HG03457 (cell line): ENCODE results near the gene POLR3A.

Experiments used
- ATAC-seq: cut with Tn5 transposase; IDR thresholded peaks from one replicate; pipeline ENCODE4 v1.9.1; 2021; ENCODE audit warnings: moderate number of reproducible peaks; ENCODE audit not compliant: unreplicated experiment

The POLR3A gene

GRCh38 chr10:77983384-77984341 lies 45.7 kb downstream of the POLR3A start:
- no peak for ATAC-seq

- ATAC-seq: no peak
Measured at GRCh38 chr10:77981281-77981680, 48.0 kb downstream of the POLR3A start.

DNA sequence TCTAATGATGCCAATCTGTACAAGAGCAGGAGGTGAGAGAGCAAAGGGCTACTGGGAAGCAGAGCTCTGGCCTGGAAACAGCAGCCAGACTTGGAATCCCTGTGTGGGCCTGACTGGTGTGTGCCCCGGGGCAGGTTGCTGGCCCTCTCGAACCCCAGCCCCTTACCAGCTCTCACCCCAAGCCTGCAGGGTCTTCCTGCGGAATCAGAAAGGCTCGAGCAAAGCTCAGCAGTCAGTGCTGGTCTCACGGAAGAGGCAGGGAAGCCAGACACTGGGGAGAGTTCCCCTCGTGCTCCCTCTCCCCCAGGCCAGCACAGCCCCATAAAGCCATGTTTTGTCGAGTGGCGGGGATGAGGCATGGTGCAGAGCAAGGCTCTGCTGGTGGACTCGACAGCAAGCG lies 50.1 kb downstream of the POLR3A start:
- ATAC-seq: no peak

GRCh38 chr10:77978360-77978759 lies 51.0 kb downstream of the POLR3A start:
- no peak for ATAC-seq

DNA sequence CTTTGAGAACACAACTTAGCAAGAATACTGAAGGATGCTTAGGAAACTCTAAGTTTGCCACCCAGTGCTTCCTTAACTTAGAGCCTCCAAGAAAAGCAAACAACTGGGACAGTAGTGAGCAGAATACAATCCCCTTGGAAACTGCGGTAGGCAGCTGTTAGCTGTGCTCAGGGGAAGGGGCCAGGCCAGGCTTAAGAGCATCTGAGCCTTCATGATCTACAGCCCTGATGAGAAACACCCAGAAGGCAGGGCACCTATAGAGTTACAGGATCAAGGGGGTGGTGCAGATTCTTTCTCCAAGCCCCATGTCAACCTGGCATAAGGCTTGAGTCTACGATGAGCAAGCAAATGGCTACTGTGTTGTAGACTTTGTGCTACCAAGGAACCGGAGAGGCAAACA lies 51.4 kb downstream of the POLR3A start:
- ATAC-seq: no peak

DNA sequence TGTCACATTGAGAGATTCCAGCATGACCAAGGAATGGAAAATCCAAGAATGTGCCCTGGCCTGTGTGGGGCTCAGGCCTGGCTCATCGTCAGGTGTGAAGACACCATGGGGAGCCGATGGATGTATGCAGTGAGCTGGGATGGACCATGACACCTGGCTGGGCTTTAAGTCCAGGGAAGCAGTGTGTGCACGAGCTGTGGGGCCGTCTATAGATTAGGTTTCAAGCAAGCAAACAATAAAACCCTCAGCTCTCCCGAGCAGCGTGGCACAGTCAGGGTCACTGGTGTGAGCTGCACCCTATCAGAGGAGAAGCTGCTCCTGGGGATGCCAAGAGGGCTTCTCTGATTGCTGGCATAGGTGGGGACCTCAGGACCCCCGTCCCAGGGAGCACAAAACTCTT lies 52.3 kb downstream of the POLR3A start:
- no peak for ATAC-seq

DNA sequence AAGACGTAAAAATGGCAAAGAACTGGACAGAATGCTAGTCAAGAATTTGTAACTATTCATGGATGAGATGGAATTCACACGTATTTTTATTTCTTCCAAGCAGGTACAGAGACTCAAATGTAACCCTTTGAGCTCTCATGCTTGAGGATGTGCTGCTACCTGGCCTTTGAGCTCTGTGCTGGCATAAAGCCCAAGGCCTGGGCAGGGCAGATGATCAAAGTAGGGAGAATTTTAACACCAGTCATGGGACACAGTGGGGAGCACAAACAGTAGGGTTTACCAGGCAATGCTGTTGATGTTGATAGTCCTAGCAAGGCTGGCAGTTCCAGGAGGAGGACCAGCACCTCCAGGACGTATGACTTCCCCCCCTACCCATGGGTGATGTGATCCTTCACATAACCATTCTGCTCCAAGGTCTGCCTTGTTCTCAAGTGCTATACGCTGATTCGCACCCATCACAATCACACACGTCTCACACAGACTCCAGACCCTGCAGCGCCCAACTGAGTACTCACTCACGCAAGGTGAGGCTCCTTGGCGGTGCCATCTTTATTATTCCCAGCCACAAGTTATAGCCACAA lies 54.1 kb downstream of the POLR3A start:
- ATAC-seq: no peak

- ATAC-seq: no peak
Measured at GRCh38 chr10:77974396-77975074, 54.8 kb downstream of the POLR3A start.

DNA sequence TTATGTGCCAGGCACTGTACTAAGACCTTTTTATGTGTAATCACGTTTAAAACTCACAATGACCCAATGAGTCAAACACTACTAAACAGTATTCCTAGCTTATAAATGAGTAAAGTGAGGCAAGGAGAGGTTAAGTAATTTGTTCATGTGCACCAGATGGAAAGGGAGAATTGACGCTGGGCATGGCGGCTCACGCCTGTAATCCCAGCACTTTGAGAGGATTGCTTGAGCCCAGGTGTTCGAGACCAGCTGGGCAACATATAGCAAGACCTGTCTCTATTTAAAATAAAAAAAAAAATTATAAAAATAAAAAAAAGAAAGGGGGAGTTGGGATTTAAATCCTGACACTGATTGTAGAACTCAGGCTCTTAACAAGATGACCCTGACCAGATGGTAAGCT lies 56.0 kb downstream of the POLR3A start:
- ATAC-seq: no peak

DNA sequence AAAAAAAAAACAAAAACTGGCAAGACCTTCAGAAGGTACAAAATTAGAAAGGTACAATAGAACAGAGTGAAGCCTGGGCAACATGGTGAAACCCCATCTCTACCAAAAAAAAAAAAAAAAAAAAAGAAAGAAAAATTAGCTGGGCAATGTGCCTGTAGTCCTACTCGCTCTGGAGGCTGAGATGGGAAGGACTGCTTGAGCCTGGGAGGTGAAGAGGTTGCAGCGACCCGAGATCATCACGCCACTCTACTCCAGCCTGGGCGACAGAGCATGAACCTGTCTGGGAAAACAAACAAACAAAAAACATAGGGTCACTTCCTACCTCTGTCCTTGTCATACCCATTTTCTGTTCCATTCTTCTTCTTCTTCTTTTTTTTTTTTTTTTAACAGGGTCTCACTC lies 57.2 kb downstream of the POLR3A start:
- ATAC-seq: no peak

DNA sequence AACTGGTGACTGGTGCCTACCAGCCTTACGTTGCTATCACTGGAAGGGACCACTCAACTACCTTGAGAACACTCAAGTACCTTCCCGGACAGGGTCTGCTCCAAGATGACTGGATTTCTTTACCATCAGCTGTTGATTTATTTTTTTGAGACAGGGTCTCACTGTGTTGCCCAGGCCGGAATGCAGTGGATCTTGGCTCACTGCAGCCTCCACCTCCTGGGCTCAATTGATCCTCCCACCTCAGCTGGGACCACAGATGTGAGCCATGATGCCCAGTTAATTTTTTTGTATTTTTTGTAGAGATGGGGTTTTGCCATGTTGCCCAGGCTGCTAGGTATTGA lies 57.5 kb downstream of the POLR3A start:
- no peak for ATAC-seq

DNA sequence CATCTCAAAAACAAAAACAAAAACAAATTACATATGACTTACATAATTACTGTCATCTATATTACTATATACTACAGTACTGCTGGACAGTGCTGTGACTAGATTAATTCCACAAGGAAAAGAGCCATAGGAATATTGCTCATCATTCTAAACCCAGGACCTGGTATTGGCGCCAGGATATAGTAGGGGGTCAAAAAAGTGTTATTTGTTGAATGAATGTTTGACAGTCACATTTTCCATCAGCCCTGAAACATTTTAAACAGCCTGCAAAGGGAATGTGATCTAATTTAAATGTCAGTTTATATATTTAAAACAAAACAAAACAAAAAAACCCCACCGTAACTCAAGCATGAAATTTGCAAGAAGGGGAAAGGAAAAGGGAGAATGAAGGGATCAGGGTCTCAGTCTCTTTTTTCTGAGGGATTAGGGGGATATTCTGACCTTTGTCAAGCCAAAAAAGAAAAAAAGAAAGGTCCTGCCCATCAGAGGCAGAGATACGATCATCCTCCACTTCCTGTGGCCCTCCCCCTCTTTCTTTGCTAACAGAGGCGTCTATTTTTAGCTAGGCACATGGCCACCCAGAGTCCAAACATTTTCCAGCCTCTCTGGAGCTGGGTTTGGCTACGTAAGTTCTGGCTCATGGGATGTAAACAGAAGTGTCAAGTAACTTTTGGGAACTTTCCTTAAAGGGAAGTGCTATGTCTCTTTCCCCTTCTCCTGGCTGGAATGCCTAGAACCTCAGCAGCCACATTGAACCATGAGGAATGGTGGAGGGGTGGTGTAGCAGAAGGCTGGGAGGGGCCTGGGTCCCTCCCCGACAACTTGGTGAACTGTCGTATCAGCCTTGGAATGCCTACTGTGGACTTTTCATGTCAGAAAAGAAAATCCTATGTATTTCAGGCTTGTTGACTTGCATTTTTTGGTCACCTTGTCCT lies 58.2 kb downstream of the POLR3A start:
- no peak for ATAC-seq

- ATAC-seq: no peak
Measured at GRCh38 chr10:77969114-77969513, 60.2 kb downstream of the POLR3A start.

DNA sequence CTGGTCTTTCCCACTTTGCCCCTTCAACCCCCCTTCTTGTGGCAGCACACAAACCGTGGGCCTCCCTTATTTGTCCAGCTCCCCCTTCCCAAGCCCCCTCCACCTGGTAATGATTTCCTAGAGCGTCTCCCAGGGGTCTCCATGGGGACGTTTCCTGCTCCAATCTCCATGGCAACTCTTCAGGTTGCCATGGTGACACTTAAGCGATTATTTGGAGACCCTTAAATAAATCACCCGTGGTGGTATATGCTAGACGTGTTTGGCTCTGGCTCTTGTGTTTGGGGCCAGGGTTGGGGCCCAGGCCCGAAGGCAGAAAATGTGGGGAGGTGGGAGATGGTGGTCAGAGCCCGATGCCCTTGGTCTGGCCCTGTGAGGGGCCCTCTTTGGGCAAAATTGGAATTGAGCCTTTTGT lies 61.7 kb downstream of the POLR3A start:
- ATAC-seq: no peak

GRCh38 chr10:77965294-77965693 lies 64.0 kb downstream of the POLR3A start:
- ATAC-seq: no peak

DNA sequence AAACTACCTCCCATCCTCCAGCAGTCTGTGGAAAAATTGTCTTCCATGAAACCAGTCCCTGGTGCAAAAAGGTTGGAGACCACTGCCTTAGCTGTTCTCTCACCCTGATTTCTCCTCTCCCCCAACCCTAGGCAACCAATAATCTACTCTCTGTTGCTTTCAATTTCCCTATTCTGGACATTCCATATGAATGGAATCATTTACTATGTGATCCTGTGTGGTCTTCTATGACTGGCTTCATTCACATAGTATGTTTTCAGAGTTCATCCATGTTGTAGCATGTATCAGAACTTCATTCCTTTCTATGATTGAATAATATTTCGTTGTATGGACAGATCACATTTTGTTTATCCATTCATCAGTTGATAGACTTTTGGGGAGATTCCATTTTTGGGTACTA lies 64.5 kb downstream of the POLR3A start:
- ATAC-seq: no peak

DNA sequence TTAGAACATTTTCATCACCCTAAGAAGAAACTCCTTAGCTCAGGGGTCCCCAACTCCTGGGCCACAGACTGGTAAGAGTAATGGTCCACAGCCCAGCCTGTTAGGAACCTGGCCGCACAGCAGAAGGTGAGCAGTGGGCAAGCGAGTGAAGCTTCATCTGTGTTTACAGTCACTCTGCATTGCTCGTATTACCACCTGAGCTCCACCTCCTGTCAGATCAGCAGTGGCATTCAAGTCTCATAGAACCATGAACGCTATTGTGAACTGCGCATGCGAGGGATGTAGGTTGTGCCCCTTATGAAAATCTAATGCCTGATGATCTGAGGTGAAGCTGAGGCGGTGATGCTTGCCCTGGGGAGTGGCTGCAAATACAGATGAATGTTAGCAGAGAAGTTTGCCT lies 65.4 kb downstream of the POLR3A start:
- no peak for ATAC-seq

- no peak for ATAC-seq
Measured at GRCh38 chr10:77962350-77963146, 66.8 kb downstream of the POLR3A start.

DNA sequence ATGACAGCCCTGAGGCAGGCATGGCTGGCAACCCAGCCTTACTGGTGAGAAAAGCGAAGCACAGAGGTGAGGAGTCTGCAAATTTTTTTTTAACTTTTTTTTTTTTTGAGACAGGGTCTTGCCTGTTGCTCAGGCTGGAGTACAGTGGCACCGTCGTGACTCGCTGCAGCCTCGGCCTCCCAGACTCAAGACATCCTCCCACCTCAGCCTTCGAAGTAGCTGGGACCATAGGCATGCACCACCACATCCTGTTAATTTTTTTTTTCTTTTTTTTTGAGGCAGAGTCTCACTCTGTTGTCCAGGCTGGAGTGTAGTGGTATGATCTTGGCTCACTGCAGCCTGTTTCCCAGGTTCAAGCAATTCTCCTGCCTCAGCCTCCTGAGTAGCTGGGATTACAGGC lies 67.6 kb downstream of the POLR3A start:
- no peak for ATAC-seq

DNA sequence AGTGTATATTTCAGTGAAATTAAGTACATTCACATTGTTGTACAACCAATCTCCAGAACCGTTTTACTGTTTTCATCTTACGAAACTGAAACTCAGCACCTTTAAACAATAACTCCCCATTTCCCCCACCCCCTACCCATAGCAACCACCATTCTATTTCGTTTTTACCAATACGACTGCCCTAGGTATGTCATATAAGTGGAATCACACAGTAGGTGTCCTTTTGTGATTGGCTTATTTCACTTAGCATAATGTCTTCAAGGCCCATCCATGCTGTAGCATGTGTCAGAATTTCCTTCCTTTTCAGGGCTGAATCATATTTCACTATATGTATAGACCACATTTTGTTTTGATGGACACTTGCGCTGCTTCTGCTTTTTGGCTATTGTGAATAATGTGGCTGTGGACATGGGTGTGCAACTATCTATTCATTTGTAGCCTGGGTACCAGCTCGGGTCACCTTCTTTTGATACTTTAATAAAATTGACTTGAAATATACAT lies 68.4 kb downstream of the POLR3A start:
- no peak for ATAC-seq
